ENCODE data around the gene PLAC9. TPM values are rescaled to one million over a fixed set of nuclear protein-coding genes. Genes with fewer than 3 reads are reported as not detected.
"Not testable (repeated sequence)": the region's sequence is repeated elsewhere in the genome, so short reads cannot be mapped to it uniquely, and the experiment has no call there.

PLAC9 gene
- total RNA-seq, 1 donor from 2014 or later = 2.2 TPM

GRCh38 chr10:80137920-80138319 lies 5.4 kb downstream of the PLAC9 start:
- no peak for DNase-seq (ENCODE audit: low spot score)
- no peak for ATAC-seq

- DNase-seq (ENCODE audit: low spot score) (no peak), ATAC-seq (no peak)
Measured at GRCh38 chr10:80139265-80139664, 6.7 kb downstream of the PLAC9 start.

- ATAC-seq (no peak), DNase-seq (ENCODE audit: low spot score) (no peak)
Measured at GRCh38 chr10:80140251-80140650, 7.7 kb downstream of the PLAC9 start.

DNA sequence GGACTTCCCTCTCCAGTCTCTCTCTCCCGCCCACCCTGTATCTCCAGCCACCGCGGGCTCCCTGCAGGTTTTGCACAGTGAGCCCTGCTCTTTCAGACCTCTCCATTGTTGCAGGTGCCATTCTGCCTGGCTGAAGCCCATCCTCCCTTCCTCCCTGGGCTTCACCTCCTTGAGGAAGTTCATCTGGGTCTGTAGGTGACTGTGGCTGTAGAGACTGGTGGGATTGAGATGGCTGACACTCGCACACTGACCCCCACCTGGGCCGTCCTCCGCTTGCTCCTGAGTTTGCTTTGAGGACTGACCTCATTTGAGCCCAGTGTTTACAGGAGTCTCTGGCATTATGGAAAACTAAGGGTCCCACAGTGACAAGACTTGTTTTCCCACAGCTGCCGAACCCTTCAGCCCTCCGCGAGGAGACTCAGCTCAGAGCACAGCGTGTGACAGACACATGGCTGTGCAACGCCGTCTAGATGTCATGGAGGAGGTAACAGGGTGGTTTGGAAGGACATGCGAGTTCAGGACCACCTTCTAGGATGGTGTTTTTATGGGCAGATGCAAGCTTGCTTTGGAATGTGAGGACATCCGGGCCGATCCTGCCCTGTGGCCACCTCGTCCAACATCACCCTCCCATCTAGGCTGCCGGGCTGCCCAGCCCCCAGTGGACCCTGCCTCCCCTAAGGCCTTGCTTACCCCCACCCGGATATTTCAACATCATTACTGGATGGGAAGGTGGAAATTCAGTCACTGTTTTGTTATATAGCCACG lies 9.3 kb downstream of the PLAC9 start:
- DNase-seq (ENCODE audit: low spot score) (no peak), ATAC-seq (no peak)

DNA sequence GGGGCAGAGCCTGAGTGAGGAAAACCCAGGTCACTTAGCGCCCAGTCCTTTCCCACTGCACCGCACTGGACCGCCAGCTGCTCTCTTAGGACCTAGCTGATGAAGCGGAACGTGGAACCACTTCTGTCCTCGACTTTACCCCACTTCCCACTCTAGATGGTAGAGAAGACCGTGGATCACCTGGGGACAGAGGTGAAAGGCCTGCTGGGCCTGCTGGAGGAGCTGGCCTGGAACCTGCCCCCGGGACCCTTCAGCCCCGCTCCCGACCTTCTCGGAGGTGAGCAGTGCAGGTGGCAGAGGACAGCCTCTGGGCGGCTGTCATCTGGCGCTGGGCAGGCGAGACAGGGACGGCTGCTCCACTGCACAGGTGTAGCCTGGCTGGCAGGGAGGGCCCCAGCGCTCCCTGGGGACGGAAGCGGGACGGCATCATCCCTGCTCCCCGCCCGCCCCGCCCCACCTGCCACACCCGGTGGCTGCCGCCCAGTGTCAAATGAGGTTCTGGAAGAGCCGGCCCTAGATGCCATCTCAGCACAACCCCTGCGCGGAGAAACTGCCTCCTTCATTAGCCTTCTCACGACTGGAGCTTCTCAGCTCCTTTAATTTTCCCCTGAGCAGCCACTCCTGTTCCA lies 11.7 kb downstream of the PLAC9 start:
- DNase-seq (ENCODE audit: low spot score) = no peak

DNA sequence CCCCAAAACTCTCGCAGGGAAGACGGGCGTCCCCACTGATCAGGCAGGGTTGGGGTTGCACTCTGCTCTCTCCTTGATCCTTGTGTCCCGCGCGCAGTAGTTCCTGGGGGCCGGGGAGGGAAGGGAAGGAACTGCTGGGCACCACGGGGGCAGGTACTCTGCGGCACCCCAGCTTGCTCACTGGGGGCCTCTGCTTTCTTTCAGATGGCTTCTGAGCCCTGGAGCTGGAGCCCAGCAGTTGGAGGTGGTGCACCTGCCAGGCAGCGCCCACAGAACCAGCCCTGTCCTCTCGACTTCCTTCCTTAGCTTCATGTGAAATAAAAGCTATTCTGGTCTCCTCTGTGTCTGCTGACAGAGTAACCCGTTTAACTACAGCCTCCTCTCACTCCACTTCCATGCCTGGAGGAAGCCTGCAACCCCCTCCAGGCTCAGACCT lies 12.2 kb downstream of the PLAC9 start:
- DNase-seq (ENCODE audit: low spot score) (no peak), ATAC-seq (peak; percentile 4)

More for the DNA sequence above, 11.7 kb downstream of the PLAC9 start:
- ATAC-seq = peak; percentile 66

DNA sequence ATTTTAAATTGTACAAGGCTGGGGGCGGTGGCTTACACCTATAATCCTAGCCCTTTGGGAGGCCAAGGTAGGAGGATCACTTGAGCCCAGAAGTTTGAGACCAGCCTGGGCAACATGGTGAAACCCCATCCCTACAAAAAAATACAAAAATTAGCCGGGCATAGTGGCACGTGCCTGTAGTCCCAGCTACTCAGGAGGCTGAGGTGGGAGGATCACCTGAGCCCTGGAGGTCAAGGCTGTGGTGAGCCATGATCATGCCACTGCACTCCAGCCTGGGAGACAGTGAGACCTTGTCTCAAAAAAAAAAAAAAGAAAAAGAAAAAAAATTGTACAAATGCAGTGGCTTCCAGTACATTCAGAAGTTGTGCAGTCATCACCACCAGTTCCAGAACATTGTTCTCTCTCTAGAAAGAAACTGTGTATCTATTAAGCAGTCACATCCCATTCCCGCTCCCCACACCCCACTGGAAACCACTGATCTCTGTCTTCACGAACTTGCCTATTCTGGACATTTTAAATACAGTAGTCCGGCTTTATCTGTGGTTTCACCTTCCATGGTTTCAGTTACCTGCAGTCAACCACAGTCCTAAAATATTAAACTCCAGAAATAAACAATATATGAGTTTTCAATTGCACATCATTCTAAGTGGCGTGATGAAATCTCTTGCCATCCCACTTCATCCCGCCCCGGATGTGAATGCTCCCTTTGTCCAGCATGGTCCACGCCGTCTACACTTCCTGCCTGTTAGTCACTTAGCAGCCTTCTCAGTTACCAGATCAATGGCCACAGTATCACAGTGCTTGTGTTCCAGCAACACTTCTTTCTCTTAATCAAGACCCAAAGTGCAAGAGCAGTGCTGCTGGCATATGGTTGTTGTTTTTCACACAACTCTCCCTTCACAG lies 13.1 kb downstream of the PLAC9 start:
- not testable (repeated sequence) for DNase-seq (ENCODE audit: low spot score); ATAC-seq

DNA sequence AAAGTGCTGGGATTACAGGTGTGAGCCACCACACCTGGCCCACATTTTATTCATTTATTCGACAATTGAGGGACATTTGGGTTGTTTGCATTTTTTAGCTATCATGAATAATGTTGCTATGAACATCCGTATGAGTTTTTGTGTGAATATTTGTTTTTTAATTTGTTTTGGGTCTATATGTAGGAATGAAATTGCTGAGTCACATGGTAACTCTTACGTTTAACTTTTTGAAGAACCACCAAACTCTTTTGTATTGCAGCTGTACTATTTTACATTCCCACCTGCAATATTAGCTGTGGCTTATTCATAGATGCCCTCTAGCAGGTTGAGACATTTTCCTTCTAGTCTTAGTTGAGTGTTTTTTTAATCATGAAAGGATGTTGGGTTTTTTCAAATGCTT lies 14.4 kb downstream of the PLAC9 start:
- no peak for ATAC-seq
- DNase-seq (ENCODE audit: low spot score) = no peak

GRCh38 chr10:80148166-80148805 lies 15.8 kb downstream of the PLAC9 start:
- DNase-seq (ENCODE audit: low spot score) = no peak
- ATAC-seq = no peak

DNA sequence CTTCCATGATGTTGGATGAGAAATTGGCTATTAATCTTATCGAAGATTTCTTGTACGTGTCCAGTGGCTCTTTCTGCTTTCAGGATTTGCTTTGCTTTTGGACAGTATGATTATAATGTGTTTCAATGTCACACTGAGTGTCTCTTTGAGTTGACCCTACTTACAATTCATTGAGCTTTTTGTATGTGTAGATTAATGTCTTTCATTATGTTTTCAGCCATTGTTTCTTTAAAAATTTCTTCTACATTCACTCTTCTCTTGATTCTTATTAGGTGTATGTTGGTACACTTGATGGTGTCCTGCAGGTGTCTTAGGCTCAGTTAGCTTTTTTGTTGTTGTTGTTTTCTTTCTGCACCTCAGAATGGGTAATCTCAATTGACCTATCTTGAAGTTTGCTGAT lies 16.6 kb downstream of the PLAC9 start:
- DNase-seq (ENCODE audit: low spot score) = no peak
- no peak for ATAC-seq

DNA sequence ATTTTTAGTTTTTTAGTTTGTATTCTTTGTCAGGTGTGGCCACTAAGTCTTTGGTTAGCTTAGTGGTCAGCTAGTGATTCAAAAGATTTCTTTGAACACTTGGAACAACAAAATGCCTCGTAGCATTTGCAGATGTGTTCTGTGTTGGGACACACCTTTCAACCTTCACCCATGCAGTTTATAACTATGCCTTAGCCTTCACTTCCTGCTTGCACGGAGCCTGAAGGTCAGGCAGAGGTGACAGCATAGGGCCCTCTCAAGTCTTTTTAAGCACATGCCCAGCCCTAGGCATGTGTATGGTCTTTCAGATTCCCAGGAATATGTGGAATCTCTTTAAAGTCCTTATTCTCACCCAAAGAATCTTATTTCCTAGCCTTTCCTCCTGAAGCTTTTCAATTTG lies 17.6 kb downstream of the PLAC9 start:
- DNase-seq (ENCODE audit: low spot score) (no peak), ATAC-seq (no peak)

GRCh38 chr10:80152820-80153219 lies 20.3 kb downstream of the PLAC9 start:
- ATAC-seq = no peak
- no peak for DNase-seq (ENCODE audit: low spot score)

DNA sequence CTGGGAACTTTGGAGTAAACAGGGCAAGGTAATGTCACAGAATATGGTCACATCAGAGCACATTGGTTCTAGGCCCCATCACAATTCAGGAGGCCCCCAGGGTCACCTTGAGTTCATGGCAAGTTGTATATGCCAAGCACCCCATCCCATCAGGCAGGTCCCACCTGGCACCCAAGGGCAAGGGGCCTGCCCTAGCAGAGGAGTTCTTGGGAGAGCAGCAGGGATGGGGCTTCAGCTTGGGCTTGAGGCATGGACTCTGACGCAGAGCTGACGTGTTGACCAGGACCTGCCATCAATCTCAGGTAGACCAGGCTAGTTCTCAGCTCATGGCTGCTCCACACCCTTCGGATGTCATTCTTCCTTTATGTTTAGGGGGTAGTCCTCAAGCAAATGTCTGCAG lies 20.9 kb downstream of the PLAC9 start:
- ATAC-seq (no peak), DNase-seq (ENCODE audit: low spot score) (no peak)

DNA sequence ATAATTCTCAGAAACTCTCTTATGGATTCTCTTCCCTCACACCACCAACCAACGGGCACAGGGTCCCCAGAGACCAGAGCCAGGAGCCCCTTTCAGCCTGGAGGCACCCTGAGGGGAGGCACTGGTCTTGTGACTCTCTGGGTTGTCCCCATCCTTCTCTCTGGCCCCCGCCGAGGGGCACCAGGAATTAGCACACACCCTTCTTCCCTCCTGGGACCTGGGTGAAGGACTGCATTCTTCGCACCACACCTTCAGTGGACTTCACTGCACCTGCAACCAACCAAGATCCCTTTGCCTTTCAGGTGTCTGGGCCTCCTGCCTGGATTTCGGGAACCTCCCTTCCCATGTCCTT lies 22.1 kb downstream of the PLAC9 start:
- DNase-seq (ENCODE audit: low spot score) = no peak

DNA sequence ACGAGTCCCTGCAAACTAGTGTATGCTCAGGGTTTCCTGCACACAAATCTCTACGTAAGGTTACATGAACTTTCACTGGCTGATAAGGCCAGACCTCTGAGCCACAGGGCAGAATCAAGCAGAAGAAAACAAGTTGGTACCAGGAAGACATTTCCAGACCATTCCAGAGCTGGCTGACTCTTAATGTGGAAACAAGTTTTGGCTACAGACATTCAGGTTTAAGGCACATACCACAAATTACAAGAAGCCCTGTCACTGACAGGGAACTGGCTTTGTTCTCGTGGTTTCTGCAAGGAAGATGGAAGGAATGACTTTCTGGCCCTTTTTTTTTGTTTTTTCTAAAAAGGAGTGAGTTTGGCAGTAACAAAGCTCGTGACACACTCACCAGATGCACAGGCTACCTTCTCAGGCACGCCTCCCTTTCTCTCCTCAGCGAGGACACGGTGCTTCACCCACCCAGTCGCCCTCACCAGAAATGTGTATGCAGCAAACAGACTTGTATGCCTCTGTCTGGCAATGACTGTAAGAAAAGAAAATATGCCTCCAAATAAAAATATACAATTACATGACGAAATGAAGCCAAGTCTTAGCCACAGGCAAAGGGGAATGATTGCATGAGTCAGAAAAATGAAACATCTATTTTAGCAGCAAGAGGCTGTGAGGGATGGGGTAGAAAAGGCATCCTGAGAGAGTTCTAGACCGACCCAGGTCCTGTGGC lies 22.6 kb downstream of the PLAC9 start:
- no peak for DNase-seq (ENCODE audit: low spot score)
- ATAC-seq = no peak

More for the DNA sequence above, 22.1 kb downstream of the PLAC9 start:
- no peak for ATAC-seq

- no peak for ATAC-seq
- DNase-seq (ENCODE audit: low spot score) = no peak
Measured at GRCh38 chr10:80155696-80156215, 23.2 kb downstream of the PLAC9 start.

- no peak for DNase-seq (ENCODE audit: low spot score)
- ATAC-seq = no peak
Measured at GRCh38 chr10:80156216-80156615, 23.7 kb downstream of the PLAC9 start.

GRCh38 chr10:80157561-80157960 lies 25.0 kb downstream of the PLAC9 start:
- no peak for ATAC-seq
- DNase-seq (ENCODE audit: low spot score) = no peak

GRCh38 chr10:80158126-80158525 lies 25.6 kb downstream of the PLAC9 start:
- DNase-seq (ENCODE audit: low spot score) (no peak), ATAC-seq (no peak)

- peak; percentile 57 for DNase-seq (ENCODE audit: low spot score)
- ATAC-seq = peak; percentile 60
Measured at GRCh38 chr10:80158598-80159127, 26.1 kb downstream of the PLAC9 start.

All from left lobe of liver (tissue), 2 donors.